ENCODE results near the gene RPP40. TPM values are rescaled to one million over a fixed set of nuclear protein-coding genes. Genes with fewer than 3 reads are reported as not detected.

Gene RPP40
- polyA plus RNA-seq, 1 donor from 2014 or later, result 16.2 TPM

DNA sequence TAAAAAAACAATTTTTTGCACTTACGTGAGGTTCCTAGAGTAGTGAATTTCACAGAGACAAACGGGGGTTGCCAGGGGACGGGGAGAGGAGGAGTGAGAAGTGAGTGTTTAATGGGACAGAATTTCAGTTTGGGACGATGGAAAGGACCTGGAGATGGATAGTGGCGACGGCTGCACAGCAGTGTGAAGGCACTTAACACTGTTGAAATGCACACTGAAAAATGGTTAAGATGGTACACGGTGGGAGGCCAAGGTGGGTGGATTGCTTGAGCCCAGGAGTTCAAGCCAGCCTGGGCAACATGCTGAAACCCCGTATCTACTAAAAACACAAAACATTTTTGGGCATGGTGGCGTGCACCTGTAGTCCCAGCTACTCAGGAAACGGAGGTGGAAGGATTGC lies 31.4 kb downstream of the RPP40 start:
- H2AFZ ChIP-seq (ENCODE audit: low read depth, low read length), result no peak overlapping the region
- H3K4me3 ChIP-seq (ENCODE audit: low read length), result no peak overlapping the region
- H3K9me2 ChIP-seq (ENCODE audit: insufficient read depth, low read length), result no peaks in the 10 kb centered on the region
- H3K27me3 ChIP-seq (ENCODE audit: insufficient read depth, low read depth, low read length), result no peaks in the 10 kb centered on the region
- H4K20me1 ChIP-seq (ENCODE audit: insufficient read depth), result no peaks in the 10 kb centered on the region
- no peaks in the 10 kb centered on the region for H3K36me3 ChIP-seq (ENCODE audit: insufficient read depth, low read length)
- no peak overlapping the region for H3K27ac ChIP-seq (ENCODE audit: low read length)
- no peaks in the 10 kb centered on the region for H3F3A ChIP-seq (ENCODE audit: insufficient read depth, low read length, poor library complexity, severe bottlenecking)
- H3K4me2 ChIP-seq (ENCODE audit: low read length), result no peak overlapping the region
- no peaks in the 10 kb centered on the region for H3K9me3 ChIP-seq (ENCODE audit: low read length)
- H3K9ac ChIP-seq (ENCODE audit: low read length), result no peak overlapping the region
- no peak for TF ChIP-seq EP300 (conservative IDR thresholded peaks at IDR 0.05; ENCODE audit: poor library complexity, severe bottlenecking)
- TF ChIP-seq RAD21 (conservative IDR thresholded peaks at IDR 0.05), result no peak
- TF ChIP-seq POLR2AphosphoS5 (IDR thresholded peaks at IDR 0.05), result no peak
- TF ChIP-seq, protein P1, sequence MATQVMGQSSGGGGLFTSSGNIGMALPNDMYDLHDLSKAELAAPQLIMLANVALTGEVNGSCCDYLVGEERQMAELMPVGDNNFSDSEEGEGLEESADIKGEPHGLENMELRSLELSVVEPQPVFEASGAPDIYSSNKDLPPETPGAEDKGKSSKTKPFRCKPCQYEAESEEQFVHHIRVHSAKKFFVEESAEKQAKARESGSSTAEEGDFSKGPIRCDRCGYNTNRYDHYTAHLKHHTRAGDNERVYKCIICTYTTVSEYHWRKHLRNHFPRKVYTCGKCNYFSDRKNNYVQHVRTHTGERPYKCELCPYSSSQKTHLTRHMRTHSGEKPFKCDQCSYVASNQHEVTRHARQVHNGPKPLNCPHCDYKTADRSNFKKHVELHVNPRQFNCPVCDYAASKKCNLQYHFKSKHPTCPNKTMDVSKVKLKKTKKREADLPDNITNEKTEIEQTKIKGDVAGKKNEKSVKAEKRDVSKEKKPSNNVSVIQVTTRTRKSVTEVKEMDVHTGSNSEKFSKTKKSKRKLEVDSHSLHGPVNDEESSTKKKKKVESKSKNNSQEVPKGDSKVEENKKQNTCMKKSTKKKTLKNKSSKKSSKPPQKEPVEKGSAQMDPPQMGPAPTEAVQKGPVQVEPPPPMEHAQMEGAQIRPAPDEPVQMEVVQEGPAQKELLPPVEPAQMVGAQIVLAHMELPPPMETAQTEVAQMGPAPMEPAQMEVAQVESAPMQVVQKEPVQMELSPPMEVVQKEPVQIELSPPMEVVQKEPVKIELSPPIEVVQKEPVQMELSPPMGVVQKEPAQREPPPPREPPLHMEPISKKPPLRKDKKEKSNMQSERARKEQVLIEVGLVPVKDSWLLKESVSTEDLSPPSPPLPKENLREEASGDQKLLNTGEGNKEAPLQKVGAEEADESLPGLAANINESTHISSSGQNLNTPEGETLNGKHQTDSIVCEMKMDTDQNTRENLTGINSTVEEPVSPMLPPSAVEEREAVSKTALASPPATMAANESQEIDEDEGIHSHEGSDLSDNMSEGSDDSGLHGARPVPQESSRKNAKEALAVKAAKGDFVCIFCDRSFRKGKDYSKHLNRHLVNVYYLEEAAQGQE (IDR thresholded peaks at IDR 0.05; ENCODE audit: borderline replicate concordance), result no peak
- no peak for TF ChIP-seq MXI1 (conservative IDR thresholded peaks at IDR 0.05; ENCODE audit: poor library complexity, severe bottlenecking)
- TF ChIP-seq, protein P2, sequence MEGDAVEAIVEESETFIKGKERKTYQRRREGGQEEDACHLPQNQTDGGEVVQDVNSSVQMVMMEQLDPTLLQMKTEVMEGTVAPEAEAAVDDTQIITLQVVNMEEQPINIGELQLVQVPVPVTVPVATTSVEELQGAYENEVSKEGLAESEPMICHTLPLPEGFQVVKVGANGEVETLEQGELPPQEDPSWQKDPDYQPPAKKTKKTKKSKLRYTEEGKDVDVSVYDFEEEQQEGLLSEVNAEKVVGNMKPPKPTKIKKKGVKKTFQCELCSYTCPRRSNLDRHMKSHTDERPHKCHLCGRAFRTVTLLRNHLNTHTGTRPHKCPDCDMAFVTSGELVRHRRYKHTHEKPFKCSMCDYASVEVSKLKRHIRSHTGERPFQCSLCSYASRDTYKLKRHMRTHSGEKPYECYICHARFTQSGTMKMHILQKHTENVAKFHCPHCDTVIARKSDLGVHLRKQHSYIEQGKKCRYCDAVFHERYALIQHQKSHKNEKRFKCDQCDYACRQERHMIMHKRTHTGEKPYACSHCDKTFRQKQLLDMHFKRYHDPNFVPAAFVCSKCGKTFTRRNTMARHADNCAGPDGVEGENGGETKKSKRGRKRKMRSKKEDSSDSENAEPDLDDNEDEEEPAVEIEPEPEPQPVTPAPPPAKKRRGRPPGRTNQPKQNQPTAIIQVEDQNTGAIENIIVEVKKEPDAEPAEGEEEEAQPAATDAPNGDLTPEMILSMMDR (IDR thresholded peaks at IDR 0.05; ENCODE audit: poor library complexity, severe bottlenecking), result no peak
- no peak for TF ChIP-seq TAF1 (IDR thresholded peaks at IDR 0.05; ENCODE audit: low read depth)
- TF ChIP-seq SMC3 (conservative IDR thresholded peaks at IDR 0.05; ENCODE audit: poor library complexity), result no peak
- H3K79me2 ChIP-seq (replicated peaks; ENCODE audit: insufficient read depth, low read length), result no peaks in the 10 kb centered on the region

DNA sequence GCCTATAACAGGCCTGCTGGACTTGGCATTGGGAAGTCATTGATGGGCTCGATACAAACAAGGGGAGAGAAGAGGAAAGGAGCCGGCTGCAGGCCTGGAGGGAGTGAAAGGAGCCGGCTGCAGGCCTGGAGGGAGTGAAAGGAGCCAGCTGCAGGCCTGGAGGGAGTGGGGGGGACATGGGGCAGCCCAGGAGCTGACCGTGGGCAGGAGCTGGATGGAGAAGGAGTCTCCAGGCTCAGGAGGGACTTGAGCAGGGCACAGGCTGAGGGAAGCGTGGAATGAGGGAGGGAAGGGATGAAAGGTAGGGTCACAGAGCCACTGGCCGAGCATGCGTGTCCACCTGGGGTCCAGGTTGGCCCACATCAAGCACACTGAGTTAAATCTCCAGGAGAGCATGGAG lies 32.0 kb downstream of the RPP40 start:
- no peak overlapping the region for H2AFZ ChIP-seq (ENCODE audit: low read depth, low read length)
- H3K9me2 ChIP-seq (ENCODE audit: insufficient read depth, low read length), result no peaks in the 10 kb centered on the region
- no peak overlapping the region for H3K4me3 ChIP-seq (ENCODE audit: low read length)
- H4K20me1 ChIP-seq (ENCODE audit: insufficient read depth), result no peaks in the 10 kb centered on the region
- H3K27ac ChIP-seq (ENCODE audit: low read length), result no peak overlapping the region
- H3K79me2 ChIP-seq (replicated peaks; ENCODE audit: insufficient read depth, low read length), result no peaks in the 10 kb centered on the region
- no peak overlapping the region for H3K9ac ChIP-seq (ENCODE audit: low read length)
- no peak for TF ChIP-seq TAF1 (IDR thresholded peaks at IDR 0.05; ENCODE audit: low read depth)
- no peaks in the 10 kb centered on the region for H3F3A ChIP-seq (ENCODE audit: insufficient read depth, low read length, poor library complexity, severe bottlenecking)
- no peaks in the 10 kb centered on the region for H3K36me3 ChIP-seq (ENCODE audit: insufficient read depth, low read length)
- no peaks in the 10 kb centered on the region for H3K27me3 ChIP-seq (ENCODE audit: insufficient read depth, low read depth, low read length)
- no peak overlapping the region for H3K4me2 ChIP-seq (ENCODE audit: low read length)
- H3K9me3 ChIP-seq (ENCODE audit: low read length), result no peaks in the 10 kb centered on the region

DNA sequence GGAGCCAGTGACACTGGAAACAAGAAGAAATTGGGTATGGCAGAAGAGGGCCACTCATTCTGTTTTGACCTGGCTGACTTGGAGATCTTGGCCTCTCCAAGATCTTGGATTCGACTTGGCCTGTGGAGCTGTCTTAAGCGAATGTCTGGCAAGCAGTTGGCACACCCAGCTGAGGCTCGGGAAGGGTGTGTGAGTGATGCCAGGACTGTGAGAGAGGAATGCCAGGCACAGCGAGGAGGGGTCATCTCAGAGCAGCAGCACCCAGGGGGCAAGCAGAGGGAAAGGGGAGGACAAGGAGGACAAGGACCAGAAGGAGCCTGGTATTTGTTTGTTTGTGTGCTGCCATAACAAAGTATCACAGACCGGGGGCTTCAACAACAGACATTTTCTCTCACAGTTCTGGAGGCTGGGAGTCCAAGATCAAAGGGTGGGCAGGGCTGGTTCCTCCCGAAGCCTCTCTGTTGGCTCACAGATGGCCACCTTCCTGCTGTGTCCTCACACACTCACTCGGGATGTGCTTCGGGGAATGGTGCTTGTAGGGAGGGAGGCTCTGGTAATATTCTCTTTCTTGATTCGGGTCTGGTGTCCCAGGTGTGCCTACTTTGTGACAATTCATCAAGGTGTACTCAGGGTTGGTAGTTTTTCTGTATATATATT lies 33.0 kb downstream of the RPP40 start:
- H3K9me3 ChIP-seq (ENCODE audit: low read length), result no peaks in the 10 kb centered on the region
- H2AFZ ChIP-seq (ENCODE audit: low read depth, low read length), result no peak overlapping the region
- no peaks in the 10 kb centered on the region for H4K20me1 ChIP-seq (ENCODE audit: insufficient read depth)
- TF ChIP-seq, protein P1 (IDR thresholded peaks at IDR 0.05; ENCODE audit: borderline replicate concordance), result no peak
- TF ChIP-seq, protein P2 (IDR thresholded peaks at IDR 0.05; ENCODE audit: poor library complexity, severe bottlenecking), result no peak
- no peak for TF ChIP-seq EP300 (conservative IDR thresholded peaks at IDR 0.05; ENCODE audit: poor library complexity, severe bottlenecking)
- no peak for TF ChIP-seq MXI1 (conservative IDR thresholded peaks at IDR 0.05; ENCODE audit: poor library complexity, severe bottlenecking)
- no peak for TF ChIP-seq TAF1 (IDR thresholded peaks at IDR 0.05; ENCODE audit: low read depth)
- TF ChIP-seq POLR2AphosphoS5 (IDR thresholded peaks at IDR 0.05), result no peak
- no peak for TF ChIP-seq SMC3 (conservative IDR thresholded peaks at IDR 0.05; ENCODE audit: poor library complexity)
- no peak for TF ChIP-seq EZH2 (IDR thresholded peaks at IDR 0.05; ENCODE audit: borderline replicate concordance, insufficient read depth, low read length, poor library complexity, severe bottlenecking)
- TF ChIP-seq RAD21 (conservative IDR thresholded peaks at IDR 0.05), result no peak
- no peaks in the 10 kb centered on the region for H3K36me3 ChIP-seq (ENCODE audit: insufficient read depth, low read length)
- H3K4me2 ChIP-seq (ENCODE audit: low read length), result no peak overlapping the region
- no peaks in the 10 kb centered on the region for H3K27me3 ChIP-seq (ENCODE audit: insufficient read depth, low read depth, low read length)
- H3K27ac ChIP-seq (ENCODE audit: low read length), result no peak overlapping the region
- H3F3A ChIP-seq (ENCODE audit: insufficient read depth, low read length, poor library complexity, severe bottlenecking), result no peaks in the 10 kb centered on the region
- H3K79me2 ChIP-seq (replicated peaks; ENCODE audit: insufficient read depth, low read length), result no peaks in the 10 kb centered on the region
- no peaks in the 10 kb centered on the region for H3K9me2 ChIP-seq (ENCODE audit: insufficient read depth, low read length)
- H3K9ac ChIP-seq (ENCODE audit: low read length), result no peak overlapping the region
- H3K4me3 ChIP-seq (ENCODE audit: low read length), result no peak overlapping the region
